Measurements from ENCODE around the gene SYNM.

Gene SYNM

GRCh38 chr15:99139276-99139675 is 34.4 kb downstream of the SYNM start:
- in situ Hi-C loops (cut with MboI; ENCODE audit: low pct_unique_long_range_greater_than_20kb, low sequenced_read_pairs, unreplicated experiment) = no loop called here
- DNase-seq (ENCODE audit: low spot score) = no peak
- no peak for TF ChIP-seq CTCF (IDR thresholded peaks at IDR 0.05; ENCODE audit: extremely low read depth, insufficient read depth, missing control alignments)

GRCh38 chr15:99140590-99140989 is 35.7 kb downstream of the SYNM start:
- no peak for TF ChIP-seq CTCF (IDR thresholded peaks at IDR 0.05; ENCODE audit: extremely low read depth, insufficient read depth, missing control alignments)
- in situ Hi-C loops (cut with MboI; ENCODE audit: low pct_unique_long_range_greater_than_20kb, low sequenced_read_pairs, unreplicated experiment) = no loop called here
- DNase-seq (ENCODE audit: low spot score) = no peak

- no peak for TF ChIP-seq CTCF (IDR thresholded peaks at IDR 0.05; ENCODE audit: extremely low read depth, insufficient read depth, missing control alignments)
Measured at GRCh38 chr15:99141943-99142342, 37.1 kb downstream of the SYNM start.

GRCh38 chr15:99142562-99142961 is 37.7 kb downstream of the SYNM start:
- in situ Hi-C loops (cut with MboI; ENCODE audit: low pct_unique_long_range_greater_than_20kb, low sequenced_read_pairs, unreplicated experiment) = no loop called here
- no peak for TF ChIP-seq CTCF (IDR thresholded peaks at IDR 0.05; ENCODE audit: extremely low read depth, insufficient read depth, missing control alignments)
- DNase-seq (ENCODE audit: low spot score) = no peak

More at GRCh38 chr15:99141943-99142342, 37.1 kb downstream of the SYNM start:
- DNase-seq (ENCODE audit: low spot score) = no peak
- in situ Hi-C loops (cut with MboI; ENCODE audit: low pct_unique_long_range_greater_than_20kb, low sequenced_read_pairs, unreplicated experiment) = no loop called here

- in situ Hi-C loops (cut with MboI; ENCODE audit: low pct_unique_long_range_greater_than_20kb, low sequenced_read_pairs, unreplicated experiment) = no loop called here
- no peak for TF ChIP-seq CTCF (IDR thresholded peaks at IDR 0.05; ENCODE audit: extremely low read depth, insufficient read depth, missing control alignments)
- no peak for DNase-seq (ENCODE audit: low spot score)
Measured at GRCh38 chr15:99143242-99143641, 38.4 kb downstream of the SYNM start.

GRCh38 chr15:99143655-99144610 is 39.1 kb downstream of the SYNM start:
- no peak for DNase-seq (ENCODE audit: low spot score)

More at GRCh38 chr15:99143655-99144610, 39.1 kb downstream of the SYNM start:
- in situ Hi-C loops (cut with MboI; ENCODE audit: low pct_unique_long_range_greater_than_20kb, low sequenced_read_pairs, unreplicated experiment) = no loop called here
- TF ChIP-seq CTCF (IDR thresholded peaks at IDR 0.05; ENCODE audit: extremely low read depth, insufficient read depth, missing control alignments) = no peak

Data from GM13977 (cell line).